ENCODE results near the gene MYO16.
A peak's percentile ranks its signal among the peaks of the same experiment; 100 is the strongest.

The MYO16 gene

DNA sequence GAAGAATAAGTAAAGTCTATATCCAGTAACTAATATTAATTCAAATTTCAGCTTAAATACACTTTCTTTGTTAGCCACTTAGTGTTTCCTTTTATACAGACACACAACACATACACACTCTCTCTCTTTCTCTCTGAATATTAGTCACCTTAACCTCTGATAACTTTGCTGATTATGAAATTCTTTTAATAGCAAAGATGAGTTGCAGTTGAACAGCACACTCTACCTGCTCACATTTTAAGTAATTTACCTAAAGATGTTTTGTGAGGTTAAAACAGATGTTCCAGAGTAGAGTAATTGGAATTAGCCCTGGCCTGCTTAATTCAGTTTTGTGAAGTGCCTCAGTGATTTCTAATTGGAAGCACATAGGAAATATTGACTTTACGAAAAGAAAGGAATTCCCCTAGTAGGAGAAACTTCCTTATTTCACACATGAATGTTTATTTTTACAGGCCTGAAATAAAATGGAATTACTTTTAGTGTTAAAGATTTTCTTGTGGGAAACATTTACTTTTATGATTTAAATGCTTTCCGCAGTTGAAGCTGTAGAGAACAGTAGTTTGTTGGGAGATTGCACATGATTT lies 184.3 kb downstream of the MYO16 start:
- no peak for DNase-seq

- DNase-seq: no peak
These were observed 187.0 kb downstream of the MYO16 start for GRCh38 chr13:108816375-108816774.

DNA sequence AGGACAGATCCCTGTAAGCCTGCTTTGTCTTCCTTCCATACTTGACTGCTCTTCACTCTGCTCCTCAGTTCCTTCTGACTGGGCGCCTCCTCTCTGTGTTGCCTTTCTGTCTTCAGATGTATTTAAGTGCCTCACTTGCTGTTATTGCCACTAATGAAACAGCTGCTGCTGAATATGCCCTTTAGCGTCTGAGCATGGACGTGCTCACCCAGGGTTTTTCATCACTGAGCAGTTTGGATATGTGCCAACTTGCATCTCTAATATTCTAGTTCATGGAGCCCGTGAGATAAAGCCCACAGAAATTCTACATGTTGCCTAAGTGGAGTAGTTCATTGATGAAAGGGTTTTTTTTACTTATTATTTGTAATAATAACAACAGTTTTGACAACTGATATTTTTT lies 198.2 kb downstream of the MYO16 start:
- DNase-seq: no peak

- DNase-seq: no peak
These were observed 198.8 kb downstream of the MYO16 start for GRCh38 chr13:108828086-108828815.

- no peak for DNase-seq
These were observed 201.5 kb downstream of the MYO16 start for GRCh38 chr13:108830916-108831315.

- no peak for DNase-seq
These were observed 204.1 kb downstream of the MYO16 start for GRCh38 chr13:108833531-108833930.

GRCh38 chr13:108834193-108834592 lies 204.8 kb downstream of the MYO16 start:
- DNase-seq: no peak

DNA sequence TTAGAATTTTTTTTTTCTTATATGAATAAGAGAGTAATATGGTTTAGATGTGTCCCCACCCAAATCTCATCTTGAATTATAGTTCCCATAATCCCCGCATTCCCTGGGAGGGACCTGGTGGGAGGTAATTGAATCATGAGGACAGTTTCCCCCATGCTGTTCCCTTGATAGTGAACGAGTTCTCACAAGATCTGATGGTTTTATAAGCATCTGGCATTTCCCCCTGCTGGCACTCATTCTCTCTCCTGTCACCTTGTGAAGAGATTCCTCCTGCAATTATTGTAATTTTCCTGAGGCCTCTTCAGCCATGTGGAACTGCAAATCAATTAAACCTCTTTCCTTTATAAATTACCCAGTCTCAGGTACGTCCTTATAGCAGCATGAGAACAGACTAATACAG lies 205.7 kb downstream of the MYO16 start:
- DNase-seq: no peak

DNA sequence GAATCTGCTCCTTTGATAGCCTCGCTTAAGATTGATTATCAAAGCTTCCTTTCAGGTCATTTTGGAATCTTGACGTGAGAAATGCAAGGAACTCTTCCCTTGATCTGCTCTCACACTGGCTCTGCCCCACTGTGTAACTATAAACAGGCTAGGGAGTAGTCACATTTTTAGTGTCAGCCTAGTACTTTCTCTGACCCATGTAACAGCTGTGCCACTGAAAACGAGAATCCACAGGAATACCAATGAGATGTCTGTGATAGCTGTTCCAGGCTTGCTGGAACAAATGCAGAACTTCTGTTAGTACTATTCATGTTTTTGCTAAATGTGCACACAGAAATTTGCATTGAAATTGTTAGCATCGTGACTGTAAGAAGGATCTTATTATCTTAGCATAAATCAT lies 221.3 kb downstream of the MYO16 start:
- no peak for DNase-seq

- DNase-seq: no peak
These were observed 222.2 kb downstream of the MYO16 start for GRCh38 chr13:108851660-108852059.

- DNase-seq: no peak
These were observed 223.6 kb downstream of the MYO16 start for GRCh38 chr13:108853031-108853430.

DNA sequence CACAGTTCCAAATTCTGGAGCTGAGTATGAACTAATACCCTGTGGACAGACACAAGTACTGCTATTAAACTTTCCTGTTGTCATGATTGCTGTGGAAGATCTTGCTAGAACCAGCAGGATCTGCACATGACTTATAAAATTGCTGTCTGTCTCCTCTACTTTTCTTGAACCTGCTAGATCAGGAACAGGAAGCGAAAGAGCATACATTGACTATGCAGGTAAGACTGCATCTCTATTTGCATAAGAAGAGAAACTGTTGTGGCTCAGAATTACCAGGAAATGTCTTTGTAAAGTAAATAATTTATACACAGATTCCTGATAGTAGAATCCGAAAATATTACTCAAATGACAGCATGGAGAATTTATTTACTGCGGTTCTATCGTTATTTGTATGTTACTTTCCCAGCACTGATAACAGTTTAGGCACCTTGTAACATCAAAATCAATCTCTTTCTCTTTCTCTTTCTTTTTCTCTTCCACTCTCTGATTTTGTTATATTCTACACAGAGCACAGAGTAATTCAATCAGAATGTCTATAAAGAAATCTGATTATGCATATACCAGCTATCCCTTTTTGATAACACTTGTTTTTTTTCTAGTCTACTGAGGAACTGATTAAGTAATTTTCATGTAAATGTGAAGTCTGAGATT lies 226.5 kb downstream of the MYO16 start:
- DNase-seq: no peak

GRCh38 chr13:108858676-108859075 lies 229.3 kb downstream of the MYO16 start:
- DNase-seq: no peak

DNA sequence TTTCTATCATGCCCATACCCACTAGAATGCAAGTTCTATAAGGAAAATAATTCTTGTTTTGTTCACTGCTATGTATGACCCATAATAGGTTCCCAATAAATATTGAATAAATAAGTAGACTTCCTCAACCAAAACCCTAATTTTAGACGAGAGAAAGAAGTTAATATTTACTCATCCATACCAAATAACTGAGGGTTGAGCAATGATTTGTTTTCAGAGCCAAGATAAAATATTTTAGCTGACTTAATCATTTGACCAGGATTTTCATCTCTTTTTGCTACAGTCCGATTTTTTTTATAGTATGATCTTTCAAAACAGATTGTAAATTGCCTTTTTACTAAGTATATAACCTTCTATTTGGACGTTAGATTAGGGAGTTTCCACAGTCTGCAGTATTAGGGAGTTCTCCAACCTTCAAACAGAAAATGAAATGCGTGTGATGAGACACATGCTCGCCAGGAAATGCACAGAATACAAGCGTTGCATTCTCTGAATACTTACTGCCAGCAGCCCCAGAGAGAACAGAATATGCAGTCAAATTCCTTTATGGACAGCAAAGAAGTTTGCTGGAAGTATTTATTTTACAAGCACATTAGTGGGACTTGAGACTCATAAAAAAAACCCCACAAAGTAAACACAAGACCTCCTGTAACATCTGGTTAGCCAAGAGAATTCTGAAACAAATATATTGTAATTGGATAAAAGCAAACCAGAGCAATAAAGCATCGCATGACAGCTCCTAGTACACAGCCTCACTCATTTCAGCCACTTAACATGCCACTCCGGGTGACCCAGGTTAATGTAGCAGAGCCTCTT lies 230.0 kb downstream of the MYO16 start:
- no peak for DNase-seq

GRCh38 chr13:108860418-108860817 lies 231.0 kb downstream of the MYO16 start:
- DNase-seq: no peak

DNA sequence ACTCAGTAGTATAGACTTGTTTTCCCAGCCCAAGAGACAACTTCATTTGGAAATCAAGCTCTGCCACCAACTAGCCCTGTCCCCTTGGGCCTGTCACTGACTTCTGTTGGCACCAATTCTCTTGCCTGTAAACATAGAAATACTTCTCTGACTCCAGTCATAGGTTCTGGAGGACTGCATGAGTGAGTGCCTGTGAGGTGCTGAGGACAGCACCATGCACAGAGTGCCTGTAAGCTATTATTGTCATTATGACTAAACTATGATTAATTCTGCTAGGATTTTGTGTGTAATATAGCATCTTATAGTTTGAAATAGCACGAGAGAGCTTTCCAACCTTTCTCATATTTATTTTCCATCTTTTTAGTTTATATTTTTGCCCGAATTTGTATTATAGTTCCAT lies 247.9 kb downstream of the MYO16 start:
- DNase-seq: no peak

- no peak for DNase-seq
These were observed 249.3 kb downstream of the MYO16 start for GRCh38 chr13:108878732-108879131.

- no peak for DNase-seq
These were observed 260.0 kb downstream of the MYO16 start for GRCh38 chr13:108889324-108889984.

GRCh38 chr13:108895220-108895704 lies 265.9 kb downstream of the MYO16 start:
- DNase-seq: peak; percentile 59

DNA sequence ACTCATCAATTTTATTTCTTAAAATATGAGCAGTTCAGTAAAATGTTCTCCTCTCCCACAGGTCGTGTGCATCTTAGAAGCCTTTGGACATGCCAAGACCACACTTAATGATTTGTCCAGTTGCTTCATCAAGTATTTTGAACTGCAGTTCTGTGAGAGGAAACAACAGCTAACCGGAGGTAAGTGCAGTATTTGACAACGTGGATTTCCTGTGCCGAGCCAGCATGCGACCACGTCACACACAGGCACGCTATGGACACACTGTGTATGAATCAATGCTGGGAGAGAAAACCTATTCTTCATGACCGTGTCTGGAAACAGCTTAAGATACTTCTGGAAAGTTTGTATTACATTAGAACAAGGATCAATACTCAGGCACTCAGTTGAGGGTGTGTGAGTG lies 268.5 kb downstream of the MYO16 start:
- no peak for DNase-seq

- no peak for DNase-seq
These were observed 273.2 kb downstream of the MYO16 start for GRCh38 chr13:108902405-108903155.

GRCh38 chr13:108903613-108904012 lies 274.2 kb downstream of the MYO16 start:
- DNase-seq: no peak
